SK-N-DZ (cell line): Measurements from ENCODE around the gene ACTN1.

Experiments
- DNase-seq: peaks from one replicate; pipeline ENCODE4 v3.0.0-alpha.2; 2015; ENCODE audit warnings: low spot score

ACTN1 gene

GRCh38 chr14:68970038-68970612, 9.0 kb downstream of the ACTN1 start:
- DNase-seq, result no peak

- DNase-seq, result no peak
Observed at GRCh38 chr14:68969278-68970033, 9.6 kb downstream of the ACTN1 start.

GRCh38 chr14:68968721-68969120, 10.4 kb downstream of the ACTN1 start:
- DNase-seq, result no peak

DNA sequence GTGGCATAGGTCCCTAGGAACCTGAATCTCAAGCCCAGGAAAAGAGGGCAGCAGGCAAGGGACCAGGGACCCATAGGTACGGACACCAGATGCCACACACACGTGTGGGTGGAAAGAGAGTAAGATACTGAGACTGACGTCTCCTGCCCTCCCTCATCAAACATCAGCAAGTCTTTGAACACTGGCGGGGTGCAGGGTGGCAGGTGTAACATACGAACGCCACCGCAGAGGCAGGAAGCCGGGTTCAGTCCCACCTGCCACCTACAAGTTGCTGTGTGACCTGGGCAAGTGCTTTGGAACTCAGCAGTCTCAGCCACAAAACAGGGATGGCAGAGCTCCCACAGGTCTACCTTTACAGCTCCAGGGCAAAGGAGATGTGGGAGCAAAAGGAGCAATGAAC, 11.1 kb downstream of the ACTN1 start:
- no peak for DNase-seq

DNA sequence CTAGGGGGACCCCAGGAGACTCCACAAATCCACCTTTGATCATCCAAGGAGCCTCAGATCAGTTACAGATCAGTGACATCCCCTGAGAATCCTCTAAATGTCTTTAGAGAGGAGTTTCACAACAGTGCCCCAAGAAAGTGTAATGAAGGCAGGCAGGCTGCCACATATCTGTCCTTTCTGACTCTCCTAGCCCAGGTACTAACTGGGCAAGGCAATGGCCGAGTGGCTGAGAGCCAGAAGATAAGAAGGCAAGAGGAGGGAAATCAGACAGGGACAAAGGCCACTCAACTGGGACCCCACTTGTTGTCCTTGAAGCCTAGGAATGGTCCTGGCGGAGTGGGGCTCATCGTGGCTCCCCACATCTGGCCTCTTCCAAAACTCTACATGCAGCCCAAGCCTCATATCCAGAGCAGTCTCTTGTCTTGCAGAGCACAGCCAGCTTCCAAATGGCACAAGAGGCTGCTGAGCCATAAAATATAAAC, 11.6 kb downstream of the ACTN1 start:
- no peak for DNase-seq

GRCh38 chr14:68966872-68967301, 12.2 kb downstream of the ACTN1 start:
- no peak for DNase-seq

- no peak for DNase-seq
Observed at GRCh38 chr14:68965261-68965761, 13.8 kb downstream of the ACTN1 start.

DNA sequence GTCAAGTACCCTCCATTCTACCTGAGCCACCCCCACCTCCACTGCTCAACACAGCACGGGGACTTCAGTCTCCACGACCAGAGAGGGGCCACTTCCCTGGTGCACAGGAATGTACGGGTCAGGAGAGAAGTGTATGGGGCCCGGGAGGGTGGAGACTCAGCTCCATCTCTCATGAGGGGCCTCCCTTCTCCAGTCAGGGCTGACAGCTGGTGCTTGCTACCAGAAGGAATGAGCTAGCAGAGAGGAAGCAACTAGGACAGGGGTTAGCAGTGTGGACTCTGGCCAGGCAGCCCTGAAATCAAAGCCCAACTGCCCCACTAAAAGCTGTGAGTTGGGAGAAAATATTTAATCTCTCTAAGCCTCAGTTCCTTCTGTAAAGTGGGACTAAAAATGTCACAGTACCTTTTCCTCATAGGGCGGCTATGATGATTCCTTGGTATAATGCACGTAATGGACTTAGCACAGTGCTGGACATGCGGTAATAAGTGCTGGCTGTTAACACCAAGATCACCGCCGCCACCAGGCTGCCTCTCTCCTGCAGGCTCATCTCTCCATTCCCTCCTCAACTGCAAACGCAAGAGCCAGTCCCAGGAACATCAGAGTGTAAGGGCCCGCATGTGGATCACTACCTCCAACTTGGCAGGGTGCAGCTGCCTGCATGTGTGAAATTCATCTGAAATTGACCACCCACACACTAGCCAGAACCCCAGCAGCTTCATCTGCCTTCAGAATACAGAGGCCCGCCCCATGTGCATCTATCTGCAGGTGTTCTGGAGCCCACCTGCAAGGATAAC, 14.6 kb downstream of the ACTN1 start:
- DNase-seq, result no peak

- DNase-seq, result no peak
Observed at GRCh38 chr14:68962681-68963080, 16.4 kb downstream of the ACTN1 start.

DNA sequence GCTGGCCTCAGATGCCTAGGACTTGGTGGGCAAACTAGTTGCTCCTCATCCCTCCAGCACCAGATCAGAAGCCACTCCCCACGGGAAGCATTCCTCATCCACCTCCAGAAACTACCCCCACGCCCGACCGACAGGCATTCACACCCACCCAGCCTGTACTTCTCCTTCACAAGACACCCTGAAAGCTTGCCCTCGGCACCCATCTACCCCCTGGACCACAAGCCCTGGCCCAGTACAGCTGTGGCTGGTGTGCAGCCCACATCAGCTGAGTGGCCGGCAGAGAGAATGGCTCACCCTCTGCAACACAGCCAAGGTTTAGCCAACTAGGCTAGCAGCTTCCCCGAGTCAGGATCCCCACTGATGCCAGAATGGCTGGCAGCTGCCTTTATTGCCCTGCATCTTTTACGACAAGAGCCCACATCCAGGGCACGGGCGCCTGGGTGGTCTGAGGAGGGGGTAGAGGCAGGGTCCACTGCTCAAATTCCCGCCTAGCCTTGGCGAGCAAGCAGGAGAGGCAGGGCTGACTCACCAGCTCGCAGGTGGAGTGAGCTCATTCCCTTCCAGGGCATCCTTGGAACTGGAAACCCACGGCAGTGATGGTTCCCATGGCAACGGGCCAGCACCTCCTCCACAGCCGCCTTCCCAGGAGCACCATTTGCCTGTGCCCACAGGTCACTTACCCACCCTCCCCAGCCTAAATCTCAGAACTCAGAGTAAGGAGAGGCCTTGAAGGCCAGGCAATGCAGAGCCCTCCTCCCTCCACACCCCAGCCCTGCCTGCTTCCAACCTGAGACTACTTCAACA, 17.1 kb downstream of the ACTN1 start:
- DNase-seq, result peak; percentile 66

DNA sequence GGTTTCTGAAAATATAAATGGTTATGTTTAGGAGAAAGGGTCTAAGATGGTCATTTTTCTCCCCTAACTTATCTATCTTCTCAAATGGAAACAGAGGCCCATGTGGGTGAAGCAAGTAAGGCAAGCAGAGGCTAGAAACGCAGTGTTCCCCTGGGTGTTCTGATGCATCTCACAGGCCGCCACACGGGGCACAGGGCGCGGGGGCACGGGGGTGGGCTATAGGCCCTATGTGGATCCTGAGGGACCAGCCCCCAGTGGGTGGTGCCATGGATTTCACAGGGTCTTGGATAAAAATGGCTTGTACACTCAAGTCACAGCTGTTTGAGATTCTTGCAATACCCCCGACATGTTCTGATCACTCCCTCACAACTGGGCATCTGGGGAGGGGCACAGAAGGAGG, 17.7 kb downstream of the ACTN1 start:
- no peak for DNase-seq

- DNase-seq, result no peak
Observed at GRCh38 chr14:68960123-68960522, 19.0 kb downstream of the ACTN1 start.

DNA sequence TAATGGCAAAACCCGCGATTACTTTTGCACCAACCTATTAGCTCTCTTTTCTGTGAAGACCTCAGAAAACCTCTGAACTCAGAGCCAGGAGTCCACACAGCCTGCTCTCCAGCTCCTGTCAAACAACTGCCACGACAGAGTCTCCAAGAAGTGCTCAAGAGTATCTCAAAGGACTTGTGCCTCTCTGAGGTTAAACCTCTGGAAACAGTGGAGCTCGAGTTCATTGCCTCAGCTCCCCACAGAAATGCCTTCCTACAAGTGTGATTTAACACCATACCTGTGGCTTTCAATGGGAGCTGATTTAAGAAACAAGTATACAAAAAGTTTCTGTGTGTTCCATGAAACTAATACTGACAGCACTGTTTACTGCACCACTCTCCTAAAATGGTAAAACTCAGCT, 20.1 kb downstream of the ACTN1 start:
- no peak for DNase-seq

- DNase-seq, result no peak
Observed at GRCh38 chr14:68958553-68958952, 20.5 kb downstream of the ACTN1 start.

DNA sequence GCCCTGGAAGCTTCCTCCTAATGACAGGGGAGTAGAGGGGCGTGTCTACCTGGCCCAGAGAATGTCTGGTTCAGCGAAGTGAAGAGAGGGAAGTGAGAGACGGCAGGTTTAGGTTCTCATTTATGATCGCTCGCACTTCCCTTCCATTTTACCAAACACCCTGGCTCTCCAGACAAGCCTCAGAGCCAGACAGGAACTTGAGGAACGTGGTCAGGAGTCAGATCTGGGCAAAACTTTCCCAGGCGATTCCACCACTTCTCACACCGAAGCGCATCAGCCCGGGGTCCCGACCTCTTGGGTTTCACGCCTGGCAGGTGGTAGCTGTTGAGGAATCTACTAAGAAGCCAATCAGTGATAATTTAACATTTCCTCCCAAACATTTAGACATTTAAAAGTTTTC, 21.3 kb downstream of the ACTN1 start:
- DNase-seq, result no peak

DNA sequence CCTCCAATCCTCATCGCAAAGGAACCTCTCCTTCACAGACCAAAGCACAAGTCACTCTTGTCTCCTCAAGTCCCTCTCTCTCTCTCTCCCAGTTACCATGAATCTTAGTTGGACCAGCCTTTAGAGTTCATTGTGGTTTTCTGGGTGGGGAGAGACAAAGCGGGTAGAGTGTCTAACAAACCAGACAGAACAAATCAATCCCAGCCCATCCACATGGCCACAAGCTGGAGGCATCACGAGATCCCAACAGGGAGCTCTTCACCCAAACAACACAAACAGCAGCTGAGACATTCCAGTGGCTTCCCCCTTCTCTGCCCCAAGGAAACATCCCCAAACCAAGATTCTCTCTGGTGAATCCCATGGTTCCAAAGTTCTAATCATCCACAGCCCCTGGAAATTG, 22.4 kb downstream of the ACTN1 start:
- no peak for DNase-seq

- no peak for DNase-seq
Observed at GRCh38 chr14:68955851-68956179, 23.3 kb downstream of the ACTN1 start.

- no peak for DNase-seq
Observed at GRCh38 chr14:68955164-68955850, 23.8 kb downstream of the ACTN1 start.

GRCh38 chr14:68953196-68953555, 25.9 kb downstream of the ACTN1 start:
- DNase-seq, result peak; percentile 12

GRCh38 chr14:68952531-68953195, 26.4 kb downstream of the ACTN1 start:
- DNase-seq, result peak; percentile 68
